ENCODE data around the gene NOD2. TPM values are rescaled to one million over a fixed set of nuclear protein-coding genes. Genes with fewer than 3 reads are reported as not detected.

Gene NOD2
- polyA plus RNA-seq, 3 donors, result 0.43 to 2.5 (median 1.2) TPM

DNA sequence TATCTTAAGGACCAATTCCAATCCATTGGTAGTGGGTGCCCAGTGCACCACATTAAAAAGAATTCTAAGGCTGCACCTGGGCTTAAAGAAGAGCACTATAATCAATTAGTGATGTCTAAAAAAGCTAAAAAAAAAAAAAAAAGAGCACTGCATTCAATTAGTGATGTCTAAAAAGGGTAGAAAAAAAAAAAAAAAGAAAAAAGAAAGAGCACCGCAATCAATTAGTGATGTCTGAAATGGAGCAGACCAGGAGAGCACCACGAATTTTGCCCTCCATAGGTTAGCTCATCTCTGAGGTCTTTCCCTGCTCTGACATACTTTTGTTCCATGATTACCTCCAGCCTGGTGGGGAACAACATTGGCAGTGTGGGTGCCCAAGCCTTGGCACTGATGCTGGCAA is 29.6 kb downstream of the NOD2 start:
- no peak overlapping the region for H3K27ac ChIP-seq (ENCODE audit: low read depth, low read length)
- WGBS, 3 donors, result 86 to 95% (median 89%) methylated on average over 2 of the region's 2 CpGs

DNA sequence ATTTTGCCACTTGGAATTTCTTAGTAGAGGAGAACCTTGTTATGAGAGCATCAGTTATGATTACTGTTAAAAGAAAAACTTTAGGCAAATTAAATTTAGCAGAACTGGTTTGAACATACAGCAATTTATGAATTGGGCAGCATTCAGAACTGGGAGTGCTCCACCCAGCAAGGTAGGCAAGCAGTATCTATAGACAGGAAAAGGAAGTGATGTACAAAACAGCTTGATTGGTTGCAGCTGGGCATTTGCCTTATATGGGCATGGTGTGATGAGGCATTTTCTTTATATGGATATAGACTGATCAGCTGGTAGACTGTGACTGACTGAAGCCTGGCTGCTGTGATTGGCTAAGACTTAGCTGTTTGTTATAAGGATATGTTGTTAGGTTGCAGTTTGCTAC is 30.9 kb downstream of the NOD2 start:
- no peak overlapping the region for H3K27ac ChIP-seq (ENCODE audit: low read depth, low read length)

DNA sequence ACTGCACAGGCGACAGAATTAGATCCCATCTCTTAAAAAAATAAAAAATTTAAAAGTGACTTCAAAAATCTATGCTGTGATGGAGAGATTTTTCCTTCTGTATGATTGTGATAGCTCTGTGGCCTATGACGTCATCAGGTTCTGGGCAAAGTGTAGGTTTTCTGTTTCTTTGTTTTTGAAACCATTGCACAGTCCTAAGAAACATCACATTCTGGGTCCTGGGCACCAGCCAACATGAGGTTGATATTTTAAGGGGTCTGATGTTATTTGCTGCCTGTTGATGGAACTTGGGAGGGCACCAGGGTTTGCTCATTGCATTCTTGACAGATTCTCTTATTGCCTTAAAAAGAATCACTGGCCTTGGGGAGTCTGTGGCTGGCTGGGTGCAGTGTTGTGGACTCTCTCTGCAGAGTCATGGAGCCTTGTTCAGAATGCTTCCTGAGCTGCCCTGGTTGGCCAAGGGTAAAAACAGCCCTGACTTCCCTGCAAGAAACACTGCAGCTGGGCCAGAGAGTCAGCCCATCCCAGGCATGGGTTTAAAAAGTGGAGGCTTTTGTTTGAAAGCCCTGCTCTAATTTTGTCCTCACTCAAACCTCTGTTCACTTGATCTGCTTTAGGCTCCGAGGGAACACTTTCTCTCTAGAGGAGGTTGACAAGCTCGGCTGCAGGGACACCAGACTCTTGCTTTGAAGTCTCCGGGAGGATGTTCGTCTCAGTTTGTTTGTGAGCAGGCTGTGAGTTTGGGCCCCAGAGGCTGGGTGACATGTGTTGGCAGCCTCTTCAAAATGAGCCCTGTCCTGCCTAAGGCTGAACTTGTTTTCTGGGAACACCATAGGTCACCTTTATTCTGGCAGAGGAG is 38.0 kb downstream of the NOD2 start:
- H3K27ac ChIP-seq (ENCODE audit: low read depth, low read length), result no peak overlapping the region
- WGBS, 3 donors, result 76 to 82% (median 81%) methylated on average over 6 of the region's 6 CpGs

DNA sequence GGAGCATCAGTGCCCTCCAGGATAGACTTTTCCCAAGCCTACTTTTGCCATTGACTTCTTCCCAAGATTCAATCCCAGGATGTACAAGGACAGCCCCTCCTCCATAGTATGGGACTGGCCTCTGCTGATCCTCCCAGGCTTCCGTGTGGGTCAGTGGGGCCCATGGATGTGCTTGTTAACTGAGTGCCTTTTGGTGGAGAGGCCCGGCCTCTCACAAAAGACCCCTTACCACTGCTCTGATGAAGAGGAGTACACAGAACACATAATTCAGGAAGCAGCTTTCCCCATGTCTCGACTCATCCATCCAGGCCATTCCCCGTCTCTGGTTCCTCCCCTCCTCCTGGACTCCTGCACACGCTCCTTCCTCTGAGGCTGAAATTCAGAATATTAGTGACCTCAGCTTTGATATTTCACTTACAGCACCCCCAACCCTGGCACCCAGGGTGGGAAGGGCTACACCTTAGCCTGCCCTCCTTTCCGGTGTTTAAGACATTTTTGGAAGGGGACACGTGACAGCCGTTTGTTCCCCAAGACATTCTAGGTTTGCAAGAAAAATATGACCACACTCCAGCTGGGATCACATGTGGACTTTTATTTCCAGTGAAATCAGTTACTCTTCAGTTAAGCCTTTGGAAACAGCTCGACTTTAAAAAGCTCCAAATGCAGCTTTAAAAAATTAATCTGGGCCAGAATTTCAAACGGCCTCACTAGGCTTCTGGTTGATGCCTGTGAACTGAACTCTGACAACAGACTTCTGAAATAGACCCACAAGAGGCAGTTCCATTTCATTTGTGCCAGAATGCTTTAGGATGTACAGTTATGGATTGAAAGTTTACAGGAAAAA is 38.8 kb downstream of the NOD2 start:
- H3K27ac ChIP-seq (ENCODE audit: low read depth, low read length), result no peak overlapping the region

DNA sequence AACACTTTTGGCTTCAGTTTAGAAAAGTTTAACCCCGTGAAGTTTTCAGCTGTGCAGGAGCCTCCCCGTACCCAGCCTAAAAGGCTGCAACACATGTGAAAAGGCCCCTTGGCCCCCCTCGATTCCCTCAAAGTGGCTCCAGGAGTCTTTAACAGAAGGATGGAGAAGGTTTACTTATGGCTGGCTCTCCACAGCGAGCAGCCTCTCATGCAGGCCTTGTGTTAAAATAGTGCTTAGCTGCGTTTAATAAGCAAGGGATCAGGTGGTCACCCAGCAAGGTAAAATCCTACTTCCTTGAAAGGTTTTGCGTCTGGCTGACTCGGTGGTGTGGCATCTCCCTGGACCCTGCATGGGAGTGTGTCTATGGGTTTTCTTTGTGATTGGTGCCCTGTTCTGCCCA is 40.1 kb downstream of the NOD2 start:
- WGBS, 3 donors, result 90 to 95% (median 92%) methylated on average over 7 of the region's 7 CpGs

More for the DNA sequence above, 38.8 kb downstream of the NOD2 start:
- WGBS, 3 donors, result 65 to 78% (median 75%) methylated on average over 10 of the region's 10 CpGs

DNA sequence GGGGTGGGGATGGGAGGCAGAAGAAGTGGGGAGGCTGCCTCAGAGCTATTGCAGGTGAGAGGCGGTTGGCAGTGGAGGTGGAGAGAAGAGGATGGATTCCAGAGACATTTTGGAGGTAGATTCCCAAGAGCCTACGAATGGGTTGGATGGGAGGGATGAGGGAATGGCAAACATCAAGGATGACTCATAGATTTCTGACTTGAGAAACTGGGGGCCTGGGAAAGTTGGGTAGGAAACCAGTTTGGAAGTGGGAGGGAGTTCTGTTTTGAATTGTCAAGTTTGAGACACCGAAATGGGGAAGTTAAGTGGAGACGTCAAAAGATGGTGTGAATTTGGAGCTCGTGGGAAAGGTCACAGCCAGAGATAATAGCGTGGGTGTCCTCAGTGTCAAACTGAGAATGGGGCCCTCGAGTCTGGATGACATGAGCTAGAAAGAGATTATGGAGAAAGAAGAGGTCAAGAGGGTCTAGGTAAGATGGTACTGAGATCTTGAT is 42.3 kb downstream of the NOD2 start:
- H3K27ac ChIP-seq (ENCODE audit: low read depth, low read length), result no peak overlapping the region
- WGBS, 3 donors, result 62 to 73% (median 64%) methylated on average over 7 of the region's 7 CpGs

More for the DNA sequence above, 40.1 kb downstream of the NOD2 start:
- no peak overlapping the region for H3K27ac ChIP-seq (ENCODE audit: low read depth, low read length)

DNA sequence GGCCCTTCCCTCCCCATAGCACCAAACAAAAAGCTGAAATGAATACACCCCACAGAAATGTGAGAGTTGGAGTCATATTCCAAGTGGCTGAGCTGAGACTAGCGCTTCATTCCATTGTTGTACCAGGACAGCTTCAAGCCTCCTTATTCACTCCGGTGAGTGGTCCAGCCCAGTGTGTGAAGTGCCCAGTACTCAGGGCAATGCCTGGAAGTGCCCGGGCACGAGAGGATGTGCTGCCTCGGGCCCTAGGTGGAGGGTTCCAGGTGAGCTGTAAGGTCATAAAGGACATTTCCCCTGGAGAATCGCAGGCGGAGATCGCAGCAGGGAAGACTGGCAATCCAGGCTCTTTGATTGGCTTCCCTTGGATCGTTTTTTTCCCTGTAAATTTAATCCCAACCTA is 43.0 kb downstream of the NOD2 start:
- no peak overlapping the region for H3K27ac ChIP-seq (ENCODE audit: low read depth, low read length)
- WGBS, 3 donors, result 73 to 86% (median 82%) methylated on average over 9 of the region's 9 CpGs

DNA sequence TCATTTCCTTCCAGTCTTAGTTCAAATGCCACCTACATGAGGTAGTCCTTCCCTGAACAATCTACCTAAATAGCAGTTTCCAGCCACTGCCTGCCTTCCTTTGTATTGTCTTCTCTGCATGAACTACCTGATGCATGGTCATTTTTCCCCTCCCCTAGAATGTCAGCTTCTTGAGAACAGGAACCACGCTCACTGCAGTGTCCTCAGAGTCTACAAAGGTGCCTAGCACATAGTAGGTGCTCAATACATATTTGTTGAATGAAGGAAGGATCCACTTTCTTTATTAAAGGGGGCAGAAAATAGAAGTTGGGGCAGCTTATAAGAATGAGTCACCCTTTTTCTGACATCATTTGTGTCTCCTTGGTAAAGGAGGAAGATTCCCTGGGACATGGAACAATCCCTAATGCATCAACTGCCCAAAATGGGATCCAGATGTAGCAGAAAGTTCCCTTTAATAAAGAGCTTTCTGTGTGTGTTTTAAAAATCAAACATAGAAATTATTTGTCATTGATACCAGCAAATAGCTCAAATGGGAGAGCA is 44.1 kb downstream of the NOD2 start:
- WGBS, 3 donors, result 86 to 96% (median 93%) methylated on average over 1 of the region's 1 CpG
- H3K27ac ChIP-seq (ENCODE audit: low read depth, low read length), result no peak overlapping the region

DNA sequence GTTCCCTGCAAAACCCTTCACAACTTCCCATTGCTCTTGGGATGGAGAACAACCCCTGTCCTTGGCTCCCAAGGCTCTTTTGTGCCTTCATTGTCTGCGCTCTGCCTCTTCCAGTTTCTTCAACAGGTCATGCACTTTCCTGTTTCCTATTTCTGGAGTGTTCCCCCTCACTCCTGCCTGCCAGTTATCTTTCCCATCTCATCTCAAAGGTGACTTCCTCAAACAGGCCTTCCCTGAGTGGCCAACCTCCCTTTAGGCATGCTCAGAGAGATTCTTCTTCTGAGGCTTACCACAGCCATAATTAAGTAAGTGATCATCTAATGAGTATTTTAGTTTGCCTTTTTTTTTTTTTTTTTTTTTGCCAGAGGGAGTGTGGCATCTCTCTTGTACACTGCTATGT is 45.6 kb downstream of the NOD2 start:
- H3K27ac ChIP-seq (ENCODE audit: low read depth, low read length), result no peak overlapping the region
- 85 to 100% (median 88%) methylated on average over 1 of the region's 1 CpG for WGBS, 3 donors

DNA sequence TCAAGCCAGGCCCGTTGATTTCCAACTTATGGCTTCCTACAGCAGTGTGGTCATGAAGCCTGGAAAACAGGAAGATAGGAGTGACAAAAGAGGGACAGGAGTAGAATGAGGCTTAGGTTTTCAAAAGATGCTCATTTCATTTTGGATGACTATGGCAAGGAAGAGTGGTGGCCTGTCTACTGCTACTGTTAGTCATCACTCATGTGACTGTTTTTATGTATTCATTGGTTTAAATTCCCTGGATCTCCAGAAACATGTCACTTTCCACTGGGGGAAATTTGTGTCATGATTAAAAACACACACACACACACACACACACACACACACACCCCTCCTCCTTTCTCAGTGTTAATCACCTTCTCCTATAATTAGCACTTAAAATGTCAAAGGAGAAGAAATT is 47.3 kb downstream of the NOD2 start:
- 60 to 79% (median 61%) methylated on average over 1 of the region's 1 CpG for WGBS, 3 donors
- no peak overlapping the region for H3K27ac ChIP-seq (ENCODE audit: low read depth, low read length)

DNA sequence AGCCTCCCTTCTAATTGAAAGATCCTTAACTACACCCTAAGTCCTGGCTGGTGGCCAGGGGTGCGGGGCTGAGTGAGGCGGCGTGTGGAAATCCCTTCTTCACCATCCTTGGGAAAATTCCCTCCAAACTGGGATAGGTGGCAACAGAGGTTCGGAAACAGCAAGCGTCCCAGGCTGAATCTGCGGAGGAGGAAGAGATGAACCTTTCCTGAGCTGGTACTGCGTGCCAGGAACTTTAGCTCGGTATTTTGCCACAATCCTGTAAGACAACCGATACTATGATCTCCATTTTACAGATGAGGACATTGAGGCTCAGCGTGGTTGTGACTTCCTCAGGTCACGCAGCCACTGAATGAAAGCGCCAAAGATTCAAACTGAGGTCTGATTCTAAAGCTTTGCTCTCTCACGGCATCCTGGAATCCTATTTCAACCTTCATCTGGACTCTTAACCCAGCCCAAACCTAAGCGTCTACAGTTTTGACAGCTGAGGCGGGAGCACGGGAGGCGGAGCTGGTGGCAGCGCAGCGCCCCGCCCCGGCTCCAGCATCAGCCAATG is 47.9 kb downstream of the NOD2 start:
- 5 to 9% (median 7%) methylated on average over 21 of the region's 21 CpGs for WGBS, 3 donors

DNA sequence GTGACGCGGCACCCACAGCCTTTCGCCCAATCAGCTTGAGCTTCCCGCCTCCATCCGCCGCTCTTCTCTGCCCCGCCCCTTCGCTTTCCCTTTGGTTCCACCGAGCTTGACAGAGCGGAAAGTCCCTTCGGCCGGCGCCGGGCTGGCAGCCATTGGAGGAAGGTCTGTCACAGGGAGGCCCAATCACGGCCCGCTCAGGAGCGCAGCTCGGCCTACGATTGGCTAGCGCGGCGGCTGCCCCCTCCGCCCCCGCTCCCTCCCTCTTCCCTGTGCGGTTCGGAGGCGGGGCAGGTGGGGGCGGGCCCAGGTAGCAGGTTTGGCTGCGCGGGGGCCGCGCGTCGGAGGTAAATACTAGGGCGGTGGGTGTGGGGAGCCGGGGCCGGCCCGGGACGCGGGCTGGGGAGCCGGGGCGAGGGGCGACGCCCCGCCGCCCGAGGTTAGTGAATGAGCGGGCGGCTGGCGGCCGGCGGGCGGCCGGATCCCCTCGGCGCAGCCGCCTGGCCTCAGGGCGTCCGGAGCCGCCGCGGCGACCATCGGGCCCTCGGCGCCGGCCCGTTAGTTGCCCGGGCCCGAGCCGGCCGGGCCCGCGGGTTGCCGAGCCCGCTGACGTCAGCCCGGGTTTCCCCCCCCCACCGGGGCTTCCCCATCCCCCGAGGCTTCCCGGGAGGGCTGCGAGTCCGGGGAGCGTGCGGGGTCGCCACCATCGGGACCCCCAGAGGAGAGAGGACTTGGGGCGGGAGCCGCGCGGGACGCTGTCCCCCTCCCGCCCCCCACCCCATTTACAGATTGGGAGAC is 48.6 kb downstream of the NOD2 start, which contains the start of gene CYLD:
TSS of gene CYLD (plus strand) at position 306 of the 795 bp plus-strand sequence. CDS start 7,613 bp downstream, outside the sequence.
- H3K27ac ChIP-seq (ENCODE audit: low read depth, low read length), result no peak within 1 kb of the TSS
- 0 to 1% (median 1%) methylated on average over 58 to 93 of the region's 93 CpGs for WGBS, 3 donors

More for the DNA sequence above, 47.9 kb downstream of the NOD2 start:
- H3K27ac ChIP-seq (ENCODE audit: low read depth, low read length), result no peak overlapping the region

DNA sequence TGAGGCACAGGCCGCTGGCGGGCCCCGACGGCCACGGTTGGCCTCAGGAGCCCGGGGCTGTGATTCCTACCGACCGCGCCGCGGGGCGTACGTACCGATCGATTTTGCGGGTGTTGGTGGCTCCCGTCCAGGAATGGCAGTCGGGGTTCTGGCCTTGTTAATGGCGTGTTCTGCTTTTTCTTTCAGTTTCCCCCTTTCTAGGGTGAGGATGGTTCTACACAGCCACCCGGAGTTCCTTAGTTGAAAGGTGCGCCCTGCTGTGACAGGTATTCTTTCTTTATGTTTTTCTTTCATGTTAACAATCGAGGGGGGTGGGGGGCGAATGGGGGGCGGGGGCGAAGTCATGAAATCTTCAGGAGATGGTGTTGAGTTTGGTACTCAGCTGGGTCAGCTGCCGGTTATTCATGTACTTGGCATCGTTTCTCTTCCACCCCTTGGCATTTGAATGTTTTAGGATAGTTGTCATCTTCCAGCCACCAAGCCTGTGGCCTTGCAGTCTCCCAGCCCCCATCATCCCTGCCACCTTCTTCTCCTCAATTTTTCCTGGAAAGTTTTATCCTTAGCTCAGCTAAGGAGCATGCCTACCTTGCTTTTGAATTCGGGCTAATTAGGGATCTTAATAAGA is 49.3 kb downstream of the NOD2 start:
- H3K27ac ChIP-seq (ENCODE audit: low read depth, low read length), result no peak overlapping the region
- WGBS, 3 donors, result 1 to 2% (median 1%) methylated on average over 27 to 28 of the region's 28 CpGs

DNA sequence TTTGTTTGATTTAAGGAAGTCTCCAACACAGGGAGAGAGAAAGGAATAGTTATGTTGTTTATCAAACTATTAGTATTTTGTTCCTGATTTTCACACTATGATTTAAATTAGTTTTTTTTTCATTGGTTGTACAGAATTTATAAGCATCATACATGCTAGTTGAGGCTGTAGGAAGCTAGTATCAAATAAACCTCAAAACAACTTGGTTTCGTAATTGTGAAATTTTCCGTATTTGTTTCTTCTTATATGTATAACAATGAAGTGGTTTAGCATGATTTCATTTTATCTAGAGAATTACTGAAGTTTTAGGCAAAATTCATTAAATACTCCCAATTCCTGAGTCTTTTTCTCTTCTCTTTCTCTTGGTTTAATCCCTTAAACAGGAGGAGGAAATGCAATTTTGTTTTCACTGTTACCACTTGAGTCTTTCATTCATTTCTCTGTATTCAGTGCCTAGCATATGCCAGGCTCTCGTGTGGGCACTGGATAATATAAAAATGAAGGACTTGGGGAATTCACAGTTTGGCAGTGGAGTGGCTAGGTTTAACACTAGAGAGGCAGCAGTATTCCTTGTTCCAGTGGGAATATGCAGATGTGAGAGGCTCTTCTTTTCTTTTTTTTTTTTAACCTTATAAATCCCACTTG is 50.3 kb downstream of the NOD2 start:
- H3K27ac ChIP-seq (ENCODE audit: low read depth, low read length), result no peak overlapping the region
- 60 to 73% (median 65%) methylated on average over 3 of the region's 3 CpGs for WGBS, 3 donors

DNA sequence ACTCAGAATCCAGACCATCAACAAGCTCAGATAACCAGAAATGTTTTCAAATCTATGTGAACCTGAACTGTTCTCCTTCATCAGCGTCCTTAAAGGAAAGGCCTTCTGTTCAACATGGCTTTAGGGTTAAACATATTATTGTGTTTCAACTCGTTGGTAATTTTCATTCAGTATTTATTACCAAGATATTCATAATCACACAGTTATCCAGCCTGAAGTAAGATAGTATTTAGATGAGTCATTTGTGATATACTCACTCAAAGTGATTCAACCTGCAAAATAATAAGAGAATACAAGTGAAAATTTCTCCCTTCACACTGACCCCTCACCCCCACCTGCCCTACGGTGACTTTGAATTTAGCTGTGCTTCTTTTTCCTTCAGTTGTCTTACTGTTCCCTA is 51.5 kb downstream of the NOD2 start:
- no peak overlapping the region for H3K27ac ChIP-seq (ENCODE audit: low read depth, low read length)
- WGBS, 3 donors, result 59 to 67% (median 64%) methylated on average over 3 of the region's 3 CpGs

DNA sequence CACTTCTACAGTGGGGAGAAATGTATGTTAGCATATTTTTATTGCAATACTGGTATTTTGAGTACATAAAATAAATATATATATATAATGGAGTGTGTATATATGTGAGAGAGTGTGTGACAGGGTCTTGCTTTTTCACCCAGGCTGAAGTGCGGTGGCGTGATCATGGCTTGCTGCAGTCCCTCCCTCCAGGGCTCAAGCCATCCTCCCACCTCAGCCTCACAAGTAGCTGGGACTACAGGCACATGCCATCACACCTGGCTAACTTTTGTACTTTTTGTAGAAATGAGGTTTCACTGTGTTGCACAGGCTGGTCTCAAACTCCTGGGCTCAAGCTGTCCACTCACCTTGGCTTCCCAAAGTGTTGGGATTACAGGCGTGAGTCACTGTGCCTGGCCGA is 52.5 kb downstream of the NOD2 start:
- no peak overlapping the region for H3K27ac ChIP-seq (ENCODE audit: low read depth, low read length)
- WGBS, 3 donors, result 87 to 93% (median 90%) methylated on average over 4 of the region's 4 CpGs
